Kidney tubule cell (primary cell): ENCODE measurements around the gene MACROH2A1.
"Not testable (repeated sequence)": the region's sequence is repeated elsewhere in the genome, so short reads cannot be mapped to it uniquely, and the experiment has no call there.

ENCODE experiments used
- DNase-seq: peaks from one replicate; pipeline ENCODE4 v3.0.0-alpha.2; 2018; ENCODE audit warnings: low spot score

MACROH2A1 gene

GRCh38 chr5:135376961-135377624, 21.9 kb downstream of the MACROH2A1 start:
- DNase-seq: no peak

DNA sequence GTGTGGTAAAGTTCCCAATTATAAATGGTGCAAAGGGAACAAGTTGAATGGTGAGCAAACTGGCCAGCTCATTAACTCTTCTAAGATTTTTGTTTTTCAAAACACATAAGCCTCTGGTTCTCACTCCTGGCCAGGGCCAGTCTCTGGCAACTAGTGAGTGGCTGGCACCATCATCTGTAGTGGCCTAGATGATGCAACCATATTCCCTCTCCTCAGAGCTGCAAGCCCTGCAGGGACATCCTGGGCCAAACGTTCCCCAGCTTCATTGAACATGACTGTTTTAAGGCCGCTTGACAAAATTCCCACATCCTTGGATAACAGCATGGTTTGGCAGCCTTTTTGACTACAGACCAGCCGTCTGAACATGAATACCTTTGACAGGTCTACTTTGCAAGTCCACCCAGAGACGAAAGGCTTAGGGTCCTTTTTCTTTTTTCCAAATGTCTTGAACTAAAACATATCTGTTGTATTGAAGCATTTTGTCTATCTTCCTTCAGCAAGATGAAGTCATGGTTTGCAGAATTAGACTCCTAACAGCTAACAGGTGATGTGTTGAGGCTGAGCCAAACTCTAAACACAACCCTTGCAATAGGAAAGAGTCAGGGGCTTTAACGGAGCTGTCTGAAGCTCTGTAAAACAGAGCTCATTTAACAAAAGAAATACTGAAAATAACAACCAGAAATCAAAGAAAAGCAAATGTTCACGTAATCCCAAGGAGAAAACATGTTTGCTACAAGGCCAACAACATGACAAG, 23.8 kb downstream of the MACROH2A1 start:
- no peak for DNase-seq

DNA sequence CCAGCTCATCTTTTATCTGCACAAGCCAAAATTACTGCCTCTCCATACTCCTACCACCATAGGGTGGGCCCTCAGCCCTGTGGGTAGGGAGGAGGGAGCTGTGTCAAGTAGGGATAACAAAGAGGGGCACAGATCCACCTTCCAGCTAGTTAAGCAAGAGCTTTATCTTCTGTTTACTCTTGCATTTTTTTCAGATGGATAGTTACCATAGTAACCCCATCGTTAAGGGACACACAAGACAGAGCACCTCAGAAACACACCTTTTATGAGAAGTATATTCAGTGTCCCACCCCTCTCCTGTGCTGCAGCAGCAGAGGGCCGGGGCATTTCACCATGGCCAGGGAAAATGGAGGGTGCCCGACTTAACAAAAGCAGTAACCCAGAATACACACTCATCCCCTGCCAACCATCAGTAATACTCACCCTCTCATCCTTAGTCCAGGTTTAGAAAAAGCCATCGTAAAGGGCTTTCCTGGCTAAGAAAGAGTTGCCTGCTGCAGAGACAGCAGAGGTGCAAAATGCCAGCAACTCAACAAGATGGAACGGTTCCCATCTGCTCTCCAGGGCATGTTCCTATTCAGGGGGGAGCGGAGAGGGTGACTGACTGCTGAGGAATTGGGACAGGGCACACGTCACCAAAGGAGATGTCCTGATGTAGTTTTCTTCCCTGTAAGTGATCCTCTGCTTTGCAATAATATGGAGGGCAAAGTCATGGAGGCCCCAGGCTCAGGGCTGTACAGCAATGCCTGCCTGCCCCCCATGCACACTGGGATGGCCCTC, 25.1 kb downstream of the MACROH2A1 start:
- DNase-seq: peak; percentile 56

- no peak for DNase-seq
These were observed 26.2 kb downstream of the MACROH2A1 start for GRCh38 chr5:135372654-135373381.

DNA sequence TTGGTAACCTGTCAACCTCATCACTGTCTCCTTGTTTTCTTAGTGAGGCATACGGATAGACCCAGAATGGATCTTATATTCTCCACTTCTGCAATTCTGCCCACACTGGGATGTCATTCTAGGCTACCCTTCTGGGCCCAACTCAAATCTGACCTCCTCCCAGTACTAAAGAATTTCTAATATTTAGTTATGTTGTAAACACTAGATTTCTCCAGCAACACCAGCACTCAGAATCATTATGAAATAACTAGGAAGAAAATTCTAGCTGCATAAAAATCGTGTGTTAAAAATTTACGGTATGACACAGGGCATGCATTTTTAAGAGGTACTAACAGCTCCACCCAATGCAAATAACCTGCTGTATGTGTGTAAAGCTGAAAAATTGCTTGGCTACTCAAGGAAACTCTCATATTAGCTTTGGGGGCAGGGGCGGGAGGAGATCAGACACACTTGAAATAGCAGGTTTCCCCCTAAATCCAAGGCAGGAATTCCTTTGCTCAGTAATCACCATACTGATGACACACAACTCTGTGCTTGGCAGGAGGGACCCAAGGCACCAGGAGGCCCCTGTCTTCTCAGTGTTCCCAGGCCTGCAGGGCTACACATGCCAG, 27.3 kb downstream of the MACROH2A1 start:
- peak; percentile 87 for DNase-seq

GRCh38 chr5:135369952-135370351, 29.1 kb downstream of the MACROH2A1 start:
- no peak for DNase-seq

DNA sequence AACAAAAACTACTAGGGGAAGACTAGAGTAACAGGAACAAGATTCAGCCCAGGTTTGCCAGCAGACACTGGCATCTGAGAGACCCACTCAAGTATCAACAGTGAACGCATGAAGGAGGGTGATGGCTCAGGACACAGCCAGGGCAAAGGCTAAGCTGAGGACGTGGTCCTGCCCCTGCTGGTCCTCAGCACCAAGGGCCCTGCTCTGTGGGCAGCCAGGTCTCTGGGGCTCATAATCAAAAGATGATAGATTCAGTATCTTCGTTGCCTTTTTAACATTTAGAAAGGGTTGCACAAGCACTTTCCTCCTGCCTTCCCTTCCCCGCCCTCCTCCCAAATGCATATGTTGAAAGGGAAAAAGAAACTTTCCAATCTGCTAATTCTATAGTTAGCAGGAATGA, 31.5 kb downstream of the MACROH2A1 start:
- no peak for DNase-seq

- no peak for DNase-seq
These were observed 32.0 kb downstream of the MACROH2A1 start for GRCh38 chr5:135367076-135367475.

DNA sequence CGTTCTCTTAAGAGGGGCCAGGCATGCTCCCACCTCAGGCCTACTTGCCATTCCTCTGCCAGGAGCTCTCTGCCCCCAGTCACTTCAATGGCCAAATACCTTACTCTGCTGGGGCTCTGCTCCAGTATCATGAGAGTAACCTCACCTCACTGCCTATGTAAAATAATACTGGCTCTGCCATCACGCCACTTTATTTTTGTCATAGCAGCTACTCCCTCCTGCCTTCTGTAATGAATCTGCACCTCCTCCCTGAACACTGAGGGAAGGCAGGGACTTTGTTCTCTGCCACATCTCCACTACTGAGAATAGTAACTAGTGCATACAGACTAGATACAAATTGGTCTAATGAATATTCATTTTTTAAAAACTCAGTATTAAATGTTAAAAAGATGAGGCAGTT, 33.8 kb downstream of the MACROH2A1 start:
- no peak for DNase-seq

- no peak for DNase-seq
These were observed 34.4 kb downstream of the MACROH2A1 start for GRCh38 chr5:135364421-135365262.

- DNase-seq: not testable (repeated sequence)
These were observed 35.7 kb downstream of the MACROH2A1 start for GRCh38 chr5:135363342-135363741.

GRCh38 chr5:135362102-135362501, 36.9 kb downstream of the MACROH2A1 start:
- no peak for DNase-seq

DNA sequence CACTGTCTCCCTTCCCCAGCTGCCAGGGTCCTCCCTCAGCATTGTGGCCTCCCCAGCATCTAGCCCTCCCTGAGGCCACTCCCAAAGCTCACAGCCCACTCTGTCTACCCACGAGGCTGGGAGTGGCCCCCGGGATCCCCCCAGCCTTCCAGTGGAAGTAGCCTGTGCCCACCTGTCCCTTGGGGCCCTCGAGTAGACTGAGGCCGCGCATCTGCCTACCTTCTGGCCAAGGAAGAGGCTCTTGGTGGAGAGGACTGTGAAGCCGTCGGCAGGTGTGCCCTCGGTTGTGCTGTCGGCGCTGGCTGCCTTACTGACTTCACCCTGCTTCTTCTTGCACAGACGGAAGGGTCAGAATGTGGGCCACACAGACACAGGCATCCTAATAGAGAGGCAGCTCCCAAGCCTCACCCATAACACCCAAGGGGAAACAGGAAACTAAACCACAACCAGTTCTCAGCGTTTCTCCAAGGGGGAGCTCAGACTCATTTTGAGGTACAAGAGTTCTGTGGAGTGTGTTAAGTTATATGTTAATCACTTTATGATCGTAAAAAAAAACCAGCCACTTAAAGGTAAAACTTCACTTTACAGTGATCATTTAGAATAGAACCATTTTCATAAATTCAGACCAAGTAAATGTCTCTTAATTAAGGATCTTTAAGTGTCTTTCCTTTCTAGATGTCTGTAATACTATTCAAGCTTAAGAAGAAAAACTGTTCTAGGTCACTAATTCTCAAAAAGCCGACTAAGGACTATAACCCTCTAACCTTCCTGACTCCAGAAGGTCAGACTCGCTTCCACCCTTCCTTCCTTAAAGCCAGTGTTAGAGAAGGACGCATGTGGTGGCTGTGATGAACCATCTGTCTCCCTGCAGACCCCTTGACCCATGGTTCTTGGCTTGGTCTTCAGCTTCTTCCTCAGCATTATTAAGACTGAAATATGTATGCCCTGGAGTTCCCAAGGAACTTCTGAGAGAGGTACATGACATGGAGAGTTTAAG, 38.5 kb downstream of the MACROH2A1 start:
- no peak for DNase-seq

GRCh38 chr5:135359374-135360165, 39.5 kb downstream of the MACROH2A1 start:
- no peak for DNase-seq

GRCh38 chr5:135357685-135358084, 41.3 kb downstream of the MACROH2A1 start:
- DNase-seq: no peak

- DNase-seq: peak; percentile 25
These were observed 42.3 kb downstream of the MACROH2A1 start for GRCh38 chr5:135356522-135357318.

GRCh38 chr5:135355169-135355568, 43.9 kb downstream of the MACROH2A1 start:
- DNase-seq: no peak
